Keratinocyte (primary cell): ENCODE data around the gene PLAGL1.
"Not testable (repeated sequence)": the region's sequence is repeated elsewhere in the genome, so short reads cannot be mapped to it uniquely, and the experiment has no call there.

ENCODE experiments used
- EZH2 ChIP-seq: IDR thresholded peaks from one replicate; pipeline ENCODE4 v1.6.1; 2012; ENCODE audit warnings: inconsistent platforms, mild to moderate bottlenecking, low read length, moderate library complexity
- TF ChIP-seq, protein P1 (sequence below), 3 experiments: IDR thresholded peaks in 1 of 3; conservative IDR thresholded peaks in 1 of 3; optimal IDR thresholded peaks in 1 of 3; 2 replicates in 2 of 3; 3 replicates in 1 of 3; pipeline versions ENCODE3 to v1.5.1; 2011; ENCODE audit warnings: low read length in 3 of 3, mild to moderate bottlenecking in 3 of 3, moderate library complexity in 2 of 3, control low read depth in 1 of 3, inconsistent platforms in 1 of 3; ENCODE audit not compliant: insufficient read depth in 2 of 3; ENCODE audit errors: extremely low read depth in 1 of 3

- TF ChIP-seq, protein P1, sequence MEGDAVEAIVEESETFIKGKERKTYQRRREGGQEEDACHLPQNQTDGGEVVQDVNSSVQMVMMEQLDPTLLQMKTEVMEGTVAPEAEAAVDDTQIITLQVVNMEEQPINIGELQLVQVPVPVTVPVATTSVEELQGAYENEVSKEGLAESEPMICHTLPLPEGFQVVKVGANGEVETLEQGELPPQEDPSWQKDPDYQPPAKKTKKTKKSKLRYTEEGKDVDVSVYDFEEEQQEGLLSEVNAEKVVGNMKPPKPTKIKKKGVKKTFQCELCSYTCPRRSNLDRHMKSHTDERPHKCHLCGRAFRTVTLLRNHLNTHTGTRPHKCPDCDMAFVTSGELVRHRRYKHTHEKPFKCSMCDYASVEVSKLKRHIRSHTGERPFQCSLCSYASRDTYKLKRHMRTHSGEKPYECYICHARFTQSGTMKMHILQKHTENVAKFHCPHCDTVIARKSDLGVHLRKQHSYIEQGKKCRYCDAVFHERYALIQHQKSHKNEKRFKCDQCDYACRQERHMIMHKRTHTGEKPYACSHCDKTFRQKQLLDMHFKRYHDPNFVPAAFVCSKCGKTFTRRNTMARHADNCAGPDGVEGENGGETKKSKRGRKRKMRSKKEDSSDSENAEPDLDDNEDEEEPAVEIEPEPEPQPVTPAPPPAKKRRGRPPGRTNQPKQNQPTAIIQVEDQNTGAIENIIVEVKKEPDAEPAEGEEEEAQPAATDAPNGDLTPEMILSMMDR (optimal IDR thresholded peaks at IDR 0.05 in 1 of 3, IDR thresholded peaks at IDR 0.05 in 1 of 3, conservative IDR thresholded peaks at IDR 0.05 in 1 of 3; ENCODE audit: extremely low read depth in 1 of 3, insufficient read depth in 2 of 3, low read length in 3 of 3), result not testable (repeated sequence)
- TF ChIP-seq EZH2, result not testable (repeated sequence)
Measured at GRCh38 chr6:144046672-144047071, 38.6 kb upstream of the PLAGL1 start.
